Stomach (tissue), 9 donors: ENCODE measurements around the gene TH. TPM values are rescaled to one million over a fixed set of nuclear protein-coding genes. Genes with fewer than 3 reads are reported as not detected.

Experiments
- DNase-seq, 2 donors: peaks; one replicate each; pipeline versions ENCODE4 v3.0.0 to v3.0.0-alpha.2; 2013 to 2019
- H3K27ac ChIP-seq, 5 donors: fragments of 200-600 bp in 4 of 5; sonication (generic) in 4 of 5; one replicate each; pipeline ENCODE4 v1.5.1; 2013 to 2019; ENCODE audit warnings: mild to moderate bottlenecking in 1 of 5, moderate library complexity in 1 of 5
- H3K27me3 ChIP-seq, 3 donors: fragments of 200-600 bp; sonication (generic); one replicate each; pipeline ENCODE4 v1.5.1; 2017 to 2019; ENCODE audit warnings: mixed run types in 1 of 3
- H3K36me3 ChIP-seq, 4 donors: fragments of 200-600 bp; sonication (generic); 1 replicate in 3 of 4; 2 replicates in 1 of 4; pipeline ENCODE4 v1.5.1; 2016 to 2019
- H3K4me1 ChIP-seq, 4 donors: fragments of 200-600 bp; sonication (generic); one replicate each; pipeline ENCODE4 v1.5.1; 2016 to 2019
- H3K4me3 ChIP-seq, 4 donors: fragments of 200-600 bp; sonication (generic) in 3 of 4; one replicate each; pipeline ENCODE4 v1.5.1; 2016 to 2019; ENCODE audit warnings: mild to moderate bottlenecking in 1 of 4
- H3K9me3 ChIP-seq, 4 donors: fragments of 200-600 bp; sonication (generic); one replicate each; pipeline ENCODE4 v1.5.1; 2016 to 2019
- EP300 ChIP-seq: sonication (generic); formaldehyde crosslinking; IDR thresholded peaks from one replicate; pipeline ENCODE4 v1.6.1; 2017; ENCODE audit warnings: antibody characterized with exemption
- POLR2A ChIP-seq, 4 donors: fragments of 450-650 bp; IDR thresholded peaks; one replicate each; pipeline ENCODE4 v1.6.1; 2016; ENCODE audit warnings: antibody characterized with exemption in 4 of 4, control low read depth in 2 of 4, mild to moderate bottlenecking in 1 of 4, moderate library complexity in 1 of 4
- POLR2AphosphoS5 ChIP-seq, 3 donors: sonication (generic); formaldehyde crosslinking; IDR thresholded peaks; one replicate each; pipeline ENCODE4 v1.6.1; 2016; ENCODE audit warnings: antibody characterized with exemption in 3 of 3
- WGBS, 5 donors: extraction: QIAGEN DNeasy Blood & Tissue Kit in 3 of 5; methylation state at CpG; one replicate each; pipeline versions ENCODE4 v1.1.5 to v1.1.7; 2013 to 2018; 5-methylcytosine and 5-hydroxymethylcytosine counted together
- intact Hi-C: fragments of 100-400 bp; cut with DNase I; formaldehyde crosslinking; loops from one replicate; pipeline ENCODE4 v1.15.1; 2023; ENCODE audit warnings: low total_unique reads
- polyA plus RNA-seq, 3 donors: library from polyadenylated mRNA; stranded (reverse); fragments of 200-250 nt; gene quantifications; one replicate each; pipeline ENCODE4 v1.2.3, GENCODE V29; 2013
- total RNA-seq, 5 donors: library from RNA; depleted of rRNA; stranded (reverse); fragments of >200 nt; gene quantifications; one replicate each; pipeline versions ENCODE4 v1.1.0 to v1.2.3, GENCODE V29; 2014 to 2016
- TF ChIP-seq, protein P1 (sequence below), 7 experiments: fragments of 450-650 bp in 4 of 7; fragments of 200-600 bp in 3 of 7; sonication (generic) in 3 of 7; IDR thresholded peaks; one replicate each; pipeline ENCODE4 v1.5.1; 2016 to 2019; ENCODE audit warnings: antibody characterized with exemption in 7 of 7, control low read depth in 2 of 7, mild to moderate bottlenecking in 1 of 7
- donor health status: healthy with polysubstance abuse.
- donor health status: Bipolar disorder and iron deficiency.
- donor health status: healthy.

Gene TH
- total and polyA plus RNA-seq, 8 donors = 0.13 to 1.7 TPM; not detected in 6

DNA sequence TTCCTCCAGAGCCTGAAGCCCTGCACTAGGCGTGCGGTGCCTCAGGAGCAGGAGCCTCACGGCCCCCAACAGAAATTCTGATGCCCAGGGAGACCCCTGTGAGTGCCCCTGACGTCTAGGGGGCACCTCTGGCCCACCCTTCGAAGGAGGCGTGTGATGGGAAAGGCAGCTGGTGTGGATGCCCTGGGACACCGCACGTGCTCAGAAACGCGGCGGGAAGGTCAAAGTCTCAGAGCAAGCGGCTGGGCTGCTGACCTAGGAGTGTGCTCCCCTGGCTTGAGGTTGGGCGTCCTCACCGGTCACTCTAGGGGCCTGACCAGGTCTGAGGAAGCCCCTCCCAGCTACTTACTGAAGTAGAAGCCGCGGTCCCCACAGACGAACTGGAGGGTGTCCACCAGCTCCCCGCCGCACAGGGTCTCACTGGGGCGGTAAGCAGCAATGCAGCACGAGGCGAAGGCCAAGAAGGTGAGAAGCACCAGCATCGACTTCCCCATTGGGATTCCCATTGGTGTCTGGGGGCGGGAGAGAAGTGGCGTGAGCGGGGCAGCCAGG is 36.5 kb downstream of the TH start:
- H3K36me3 ChIP-seq = no peaks in the 10 kb centered on the region
- H3K4me3 ChIP-seq = no peak overlapping the region
- no peak for DNase-seq
- H3K9me3 ChIP-seq = no peaks in the 10 kb centered on the region
- H3K4me1 ChIP-seq = peaks cover 25 to 34% (median 32%) of the 10 kb centered on the region in 4 donors
- TF ChIP-seq POLR2AphosphoS5 (IDR thresholded peaks at IDR 0.05) (no peak), EP300 (no peak), POLR2A (IDR thresholded peaks at IDR 0.05) (no peak)
- TF ChIP-seq, protein P1, sequence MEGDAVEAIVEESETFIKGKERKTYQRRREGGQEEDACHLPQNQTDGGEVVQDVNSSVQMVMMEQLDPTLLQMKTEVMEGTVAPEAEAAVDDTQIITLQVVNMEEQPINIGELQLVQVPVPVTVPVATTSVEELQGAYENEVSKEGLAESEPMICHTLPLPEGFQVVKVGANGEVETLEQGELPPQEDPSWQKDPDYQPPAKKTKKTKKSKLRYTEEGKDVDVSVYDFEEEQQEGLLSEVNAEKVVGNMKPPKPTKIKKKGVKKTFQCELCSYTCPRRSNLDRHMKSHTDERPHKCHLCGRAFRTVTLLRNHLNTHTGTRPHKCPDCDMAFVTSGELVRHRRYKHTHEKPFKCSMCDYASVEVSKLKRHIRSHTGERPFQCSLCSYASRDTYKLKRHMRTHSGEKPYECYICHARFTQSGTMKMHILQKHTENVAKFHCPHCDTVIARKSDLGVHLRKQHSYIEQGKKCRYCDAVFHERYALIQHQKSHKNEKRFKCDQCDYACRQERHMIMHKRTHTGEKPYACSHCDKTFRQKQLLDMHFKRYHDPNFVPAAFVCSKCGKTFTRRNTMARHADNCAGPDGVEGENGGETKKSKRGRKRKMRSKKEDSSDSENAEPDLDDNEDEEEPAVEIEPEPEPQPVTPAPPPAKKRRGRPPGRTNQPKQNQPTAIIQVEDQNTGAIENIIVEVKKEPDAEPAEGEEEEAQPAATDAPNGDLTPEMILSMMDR (IDR thresholded peaks at IDR 0.05) = no peak
- intact Hi-C loops = no loop called here
- no peak overlapping the region for H3K27ac ChIP-seq
- peaks cover 13 to 98% (median 65%) of the 10 kb centered on the region in 3 donors for H3K27me3 ChIP-seq
- 81 to 88% (median 86%) methylated on average over 14 to 26 of the region's 26 CpGs for WGBS, 5 donors

DNA sequence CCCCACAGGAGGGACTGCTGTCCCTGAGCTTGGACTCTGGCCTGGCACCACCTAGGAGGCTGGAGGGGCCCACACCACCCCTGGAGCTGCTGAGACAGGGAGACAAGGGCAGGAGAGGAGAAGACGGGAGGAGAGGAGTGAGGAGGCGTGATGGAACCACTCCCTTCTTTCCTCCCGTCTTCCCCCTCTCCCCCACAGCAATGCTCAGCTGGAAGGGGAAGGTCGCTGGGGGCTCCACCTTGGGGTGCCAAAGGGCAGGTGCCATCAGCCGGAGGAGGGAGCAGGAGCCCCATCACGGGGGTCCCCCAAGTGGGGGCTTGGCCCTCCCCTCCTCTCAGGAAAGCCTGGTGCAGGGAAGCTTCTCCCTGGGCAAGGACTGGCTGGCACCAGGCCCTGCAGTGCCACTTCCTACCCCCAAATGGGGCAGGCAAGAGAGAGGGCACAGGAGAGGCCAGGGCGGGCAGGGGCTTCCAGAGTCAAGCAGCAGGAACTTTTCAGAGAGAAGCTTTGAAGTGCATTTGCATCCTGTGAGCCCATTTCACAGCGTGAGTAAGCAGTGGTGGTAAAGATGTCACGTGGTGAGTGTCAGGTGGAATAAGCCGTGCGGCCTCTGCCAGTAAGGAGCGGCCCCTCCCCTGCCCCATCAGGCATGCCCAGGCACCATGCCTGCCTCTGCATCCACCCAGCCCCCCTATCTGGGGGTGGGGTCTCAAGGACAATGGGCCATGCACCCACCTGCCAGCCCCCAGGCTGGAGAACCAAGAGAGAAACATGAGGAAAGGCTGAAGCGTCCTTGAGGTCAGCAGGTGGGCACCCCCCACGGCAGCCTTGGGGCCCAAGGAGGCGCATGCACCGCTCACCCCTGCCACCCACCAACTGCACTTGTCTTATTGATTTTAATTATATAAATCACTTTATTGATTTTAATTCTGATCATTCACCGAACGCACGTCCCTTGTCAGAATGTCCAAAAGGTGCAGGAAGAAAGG is 37.3 kb downstream of the TH start:
- DNase-seq = no peak
- 74 to 89% (median 78%) methylated on average over 16 to 19 of the region's 19 CpGs for WGBS, 5 donors
- TF ChIP-seq POLR2AphosphoS5 (IDR thresholded peaks at IDR 0.05) = no peak
- no peak for TF ChIP-seq EP300
- TF ChIP-seq POLR2A (IDR thresholded peaks at IDR 0.05) = no peak
- TF ChIP-seq, protein P1 (IDR thresholded peaks at IDR 0.05) = no peak
- H3K4me1 ChIP-seq = peaks cover 18 to 26% (median 25%) of the 10 kb centered on the region in 4 donors
- peaks cover 5 to 98% (median 57%) of the 10 kb centered on the region in 3 donors for H3K27me3 ChIP-seq
- no peak overlapping the region for H3K27ac ChIP-seq
- intact Hi-C loops = no loop called here
- H3K4me3 ChIP-seq = no peak overlapping the region
- no peaks in the 10 kb centered on the region for H3K36me3 ChIP-seq
- no peaks in the 10 kb centered on the region for H3K9me3 ChIP-seq

DNA sequence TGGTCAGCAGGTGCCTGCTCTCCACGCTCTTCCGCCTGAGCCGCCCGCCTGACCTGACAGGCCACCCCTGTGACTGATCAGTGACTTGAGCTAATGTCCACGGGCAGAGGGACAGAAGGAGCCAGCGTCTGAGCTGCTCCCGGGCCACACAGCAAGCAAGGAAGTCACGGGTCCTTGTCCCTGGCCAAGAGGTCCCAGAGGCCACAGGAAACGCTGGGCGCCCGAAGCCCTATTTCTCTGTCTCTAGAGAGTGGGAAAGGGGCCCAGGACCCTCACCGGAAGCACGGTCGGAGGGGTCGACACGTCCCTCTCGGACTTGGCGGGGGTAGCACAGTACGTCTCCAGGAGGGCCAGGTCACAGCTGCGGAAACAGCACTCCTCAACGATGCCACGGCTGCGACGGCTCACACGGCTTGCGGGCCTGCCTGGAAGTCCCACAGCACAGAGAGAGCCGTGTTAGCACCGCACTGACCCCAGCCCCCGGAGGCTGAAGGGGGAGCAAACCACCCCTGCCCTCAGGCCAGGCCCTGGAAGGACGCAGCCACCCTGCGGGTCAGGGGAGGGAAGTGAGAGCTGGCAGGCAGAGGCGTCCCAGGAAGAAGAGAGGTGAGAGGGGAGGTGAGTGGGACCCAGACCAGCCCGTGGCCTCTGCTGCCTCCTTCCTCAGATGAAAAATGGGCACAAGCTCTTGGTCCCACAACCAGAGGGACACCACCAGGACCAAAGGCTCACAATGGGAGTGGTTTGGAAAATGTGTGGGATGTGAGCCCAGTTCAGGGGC is 38.2 kb downstream of the TH start:
- no peak overlapping the region for H3K4me3 ChIP-seq
- intact Hi-C loops = no loop called here
- H3K9me3 ChIP-seq = no peaks in the 10 kb centered on the region
- H3K27ac ChIP-seq = no peak overlapping the region
- peaks cover 5 to 93% (median 49%) of the 10 kb centered on the region in 3 donors for H3K27me3 ChIP-seq
- H3K4me1 ChIP-seq = peaks cover 10 to 19% (median 18%) of the 10 kb centered on the region in 4 donors
- WGBS, 5 donors = 55 to 73% (median 65%) methylated on average over 16 to 33 of the region's 33 CpGs
- no peak for DNase-seq
- H3K36me3 ChIP-seq = no peaks in the 10 kb centered on the region
- no peak for TF ChIP-seq POLR2A (IDR thresholded peaks at IDR 0.05)
- TF ChIP-seq EP300 = no peak
- TF ChIP-seq, protein P1 (IDR thresholded peaks at IDR 0.05) = no peak
- no peak for TF ChIP-seq POLR2AphosphoS5 (IDR thresholded peaks at IDR 0.05)

DNA sequence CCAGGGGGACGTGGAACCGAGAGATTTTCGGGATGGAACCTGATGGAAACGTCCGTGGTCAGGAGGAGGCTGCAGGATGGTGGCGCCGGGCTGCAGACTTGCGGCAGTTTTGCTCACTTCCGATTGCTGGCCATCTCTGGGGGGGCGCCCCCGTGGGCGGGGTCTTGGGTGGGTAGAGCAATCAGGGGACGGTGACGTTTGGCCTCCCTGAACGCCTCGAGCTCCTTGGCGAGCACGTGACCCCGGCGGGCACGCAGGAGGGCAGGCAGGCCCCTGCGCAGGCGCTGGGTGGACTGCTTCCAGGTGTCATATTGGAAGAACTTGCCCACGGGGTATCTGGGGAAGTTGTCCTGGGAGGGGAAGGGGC is 38.8 kb downstream of the TH start:
- Histone ChIP-seq H3K4me3 (no peak overlapping the region), H3K27me3 (peaks cover 5 to 93% (median 43%) of the 10 kb centered on the region in 3 donors), H3K4me1 (peaks cover 6 to 13% (median 12%) of the 10 kb centered on the region in 4 donors), H3K9me3 (no peaks in the 10 kb centered on the region), H3K36me3 (no peaks in the 10 kb centered on the region), H3K27ac (no peak overlapping the region)
- intact Hi-C loops = no loop called here
- WGBS, 5 donors = 36 to 60% (median 47%) methylated on average over 8 to 24 of the region's 24 CpGs
- DNase-seq = no peak
- no peak for TF ChIP-seq POLR2A (IDR thresholded peaks at IDR 0.05)
- no peak for TF ChIP-seq EP300
- no peak for TF ChIP-seq POLR2AphosphoS5 (IDR thresholded peaks at IDR 0.05)
- TF ChIP-seq, protein P1 (IDR thresholded peaks at IDR 0.05) = no peak
